NCI-H1694 (cell line): ENCODE measurements around the gene PLEKHM3.
"Not testable (repeated sequence)": the region's sequence is repeated elsewhere in the genome, so short reads cannot be mapped to it uniquely, and the experiment has no call there.

Experiments
- DNase-seq: peaks from one replicate; lab custom pipeline; 2025; lab: John Stamatoyannopoulos, UW

PLEKHM3 gene

DNA sequence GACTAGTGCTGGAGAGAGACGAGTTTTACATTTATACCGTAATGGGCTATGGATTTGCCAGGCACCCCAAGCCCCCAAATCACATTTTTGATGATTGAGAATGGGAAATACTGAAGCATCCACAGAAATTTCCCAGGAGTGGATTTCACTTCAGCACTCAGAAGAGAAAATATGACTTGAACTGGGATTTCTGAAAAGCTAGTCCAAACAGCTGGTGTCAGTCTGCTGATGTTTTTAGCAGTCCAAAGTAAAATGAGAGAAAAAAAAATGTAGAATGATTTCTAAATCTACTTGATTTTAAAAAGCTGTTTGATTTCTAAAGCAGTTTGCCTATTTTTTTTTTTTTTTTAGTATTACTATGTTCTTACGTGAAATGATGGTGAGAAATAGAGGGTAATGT lies 105.0 kb downstream of the PLEKHM3 start:
- DNase-seq: no peak

- no peak for DNase-seq
Measured at GRCh38 chr2:207919164-207919919, 106.0 kb downstream of the PLEKHM3 start.

DNA sequence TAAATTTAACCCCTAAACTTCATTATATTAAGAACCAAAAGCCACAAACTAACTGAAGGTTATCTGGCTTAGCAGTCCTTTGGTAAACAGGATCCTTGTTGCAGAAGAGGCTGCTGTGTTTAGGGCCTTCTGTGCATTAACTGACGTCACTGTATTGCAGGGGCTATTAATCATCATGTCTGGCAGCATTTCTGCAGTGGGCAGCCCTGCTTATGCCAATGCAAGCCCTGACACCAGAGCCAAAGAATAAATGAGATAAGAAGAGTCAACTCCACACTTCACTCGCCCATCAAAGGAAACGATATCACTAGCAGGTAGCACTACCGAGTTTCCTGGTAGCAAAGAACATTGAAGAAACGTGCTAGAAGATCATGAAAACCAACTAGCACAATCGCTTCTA lies 110.6 kb downstream of the PLEKHM3 start:
- no peak for DNase-seq

GRCh38 chr2:207913772-207914358 lies 111.5 kb downstream of the PLEKHM3 start:
- no peak for DNase-seq

- DNase-seq: no peak
Measured at GRCh38 chr2:207911856-207912255, 113.5 kb downstream of the PLEKHM3 start.

DNA sequence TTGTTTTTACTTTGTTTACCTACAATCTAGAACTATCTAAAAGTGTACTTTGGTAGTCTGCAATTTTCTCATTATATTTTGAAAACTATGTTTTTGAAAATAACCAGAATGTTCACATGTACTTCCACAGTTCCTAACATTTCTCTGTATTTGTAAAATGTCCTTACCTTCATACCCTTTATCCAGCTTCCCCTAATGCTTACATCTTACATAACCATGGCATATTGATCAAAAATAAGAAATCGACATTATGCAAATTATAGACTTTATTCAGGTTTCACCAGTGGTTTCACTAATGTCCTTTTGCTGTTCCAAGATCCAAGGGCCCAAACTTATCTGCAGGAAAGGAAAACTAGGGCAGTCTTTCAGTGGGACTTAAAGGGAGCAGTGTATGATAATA lies 114.1 kb downstream of the PLEKHM3 start:
- no peak for DNase-seq

DNA sequence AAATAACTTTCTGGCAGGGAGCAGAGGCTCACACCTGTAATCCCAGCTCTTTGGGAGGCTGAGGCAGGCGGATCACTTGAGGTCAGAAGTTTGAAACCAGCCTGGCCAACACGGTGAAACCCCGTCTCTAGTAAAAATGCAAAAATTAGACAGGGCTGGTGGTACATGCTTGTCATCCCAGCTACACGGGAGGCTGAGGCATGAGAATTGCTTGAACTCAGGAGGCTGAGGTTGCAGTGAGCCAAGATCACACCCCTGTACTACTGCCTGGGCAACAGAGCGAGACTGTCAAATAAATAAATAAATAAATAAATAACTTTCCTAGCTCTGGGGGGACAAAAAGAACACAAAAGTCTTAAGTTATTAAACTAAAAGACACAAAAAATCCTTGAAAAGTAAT lies 118.8 kb downstream of the PLEKHM3 start:
- DNase-seq: not testable (repeated sequence)

DNA sequence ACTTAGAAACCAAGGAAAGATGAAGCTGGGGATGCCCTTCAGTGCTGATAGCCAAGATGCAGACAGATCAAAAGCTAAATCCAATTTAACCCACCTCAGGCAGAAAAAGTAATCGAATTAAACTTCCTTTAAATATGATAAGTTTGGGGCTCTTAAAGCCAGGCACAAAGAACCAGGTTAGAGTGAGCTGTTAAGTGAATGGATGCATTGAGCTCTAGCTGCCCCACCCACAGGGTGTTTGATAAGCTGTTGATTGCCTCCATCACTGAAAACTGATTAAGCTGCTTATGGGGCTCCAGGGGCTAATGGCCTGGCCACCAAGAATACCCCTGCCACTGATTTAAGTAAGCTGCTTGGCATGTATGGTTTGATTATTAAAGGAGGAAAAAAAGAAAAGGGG lies 119.8 kb downstream of the PLEKHM3 start:
- DNase-seq: no peak

GRCh38 chr2:207903236-207903635 lies 122.1 kb downstream of the PLEKHM3 start:
- no peak for DNase-seq

GRCh38 chr2:207902821-207903220 lies 122.5 kb downstream of the PLEKHM3 start:
- no peak for DNase-seq

GRCh38 chr2:207901829-207902228 lies 123.5 kb downstream of the PLEKHM3 start:
- no peak for DNase-seq

DNA sequence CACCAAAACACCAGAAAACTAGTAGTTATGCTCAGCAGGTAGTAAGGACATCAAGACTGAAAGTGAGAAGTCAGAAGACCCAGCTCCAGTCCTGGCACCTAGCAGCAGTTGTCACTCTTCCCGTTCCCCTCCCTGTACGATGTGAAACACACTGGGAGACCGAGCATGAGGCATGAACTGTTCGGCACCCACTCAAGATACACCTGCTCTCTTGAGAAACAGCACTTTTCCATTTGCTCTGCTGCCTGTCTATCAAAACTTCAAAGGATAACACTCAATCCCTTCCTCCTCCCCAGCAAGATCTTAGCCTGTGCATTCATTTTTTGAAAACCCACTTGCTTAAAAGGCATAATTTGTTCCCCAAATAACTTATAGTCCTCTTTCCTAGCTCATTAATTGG lies 123.9 kb downstream of the PLEKHM3 start:
- no peak for DNase-seq

DNA sequence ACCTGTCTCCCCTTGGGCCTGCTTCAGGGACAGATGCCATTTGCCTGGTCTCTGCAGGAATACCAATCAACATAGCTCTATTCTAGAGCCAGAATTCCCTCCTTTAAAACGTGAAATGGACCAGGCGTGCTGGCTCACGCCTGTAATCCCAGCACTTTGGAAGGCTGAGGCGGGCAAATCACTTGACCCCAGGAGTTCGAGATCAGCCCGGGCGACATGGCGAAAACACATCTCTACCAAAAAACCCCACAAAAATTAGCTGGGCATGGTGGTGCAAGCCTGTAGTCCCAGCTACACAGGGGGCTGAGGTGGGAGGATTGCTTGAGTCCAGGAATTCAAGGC lies 127.0 kb downstream of the PLEKHM3 start:
- no peak for DNase-seq

- DNase-seq: no peak
Measured at GRCh38 chr2:207897541-207898353, 127.6 kb downstream of the PLEKHM3 start.

- no peak for DNase-seq
Measured at GRCh38 chr2:207896525-207897285, 128.6 kb downstream of the PLEKHM3 start.

GRCh38 chr2:207895274-207895860 lies 130.0 kb downstream of the PLEKHM3 start:
- DNase-seq: no peak

DNA sequence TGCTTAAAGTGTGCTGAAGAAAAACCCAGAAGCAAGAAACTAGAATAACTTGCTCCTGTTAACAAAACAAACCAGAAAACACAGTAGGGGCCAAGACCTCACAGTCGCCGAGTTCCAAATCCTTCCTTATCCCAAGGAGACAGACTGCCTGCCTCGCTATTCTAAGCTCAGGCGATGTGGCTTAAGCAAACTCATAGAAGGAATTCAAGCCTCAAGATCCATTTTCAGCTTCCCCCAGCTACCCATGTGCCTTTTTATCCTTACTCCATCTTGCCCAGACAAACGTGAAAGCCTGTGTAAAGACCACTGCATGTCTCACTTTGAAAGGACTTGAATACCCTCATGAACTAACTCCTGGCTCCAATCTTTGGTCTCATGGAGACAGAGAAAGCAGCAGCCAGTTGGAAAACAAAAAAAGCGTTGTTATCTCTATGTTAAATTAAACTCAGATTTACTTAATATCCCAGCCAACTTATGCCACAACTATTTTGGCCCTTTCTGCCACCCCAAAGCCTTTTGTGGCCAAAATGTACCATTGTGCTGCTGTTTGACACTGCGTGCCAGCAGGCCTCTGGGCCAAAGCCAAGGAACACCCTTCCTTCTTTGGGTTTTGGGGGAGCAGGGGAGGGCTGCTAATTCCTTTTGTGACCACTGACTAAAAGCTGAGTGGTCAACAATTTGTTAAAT lies 132.5 kb downstream of the PLEKHM3 start:
- DNase-seq: no peak

DNA sequence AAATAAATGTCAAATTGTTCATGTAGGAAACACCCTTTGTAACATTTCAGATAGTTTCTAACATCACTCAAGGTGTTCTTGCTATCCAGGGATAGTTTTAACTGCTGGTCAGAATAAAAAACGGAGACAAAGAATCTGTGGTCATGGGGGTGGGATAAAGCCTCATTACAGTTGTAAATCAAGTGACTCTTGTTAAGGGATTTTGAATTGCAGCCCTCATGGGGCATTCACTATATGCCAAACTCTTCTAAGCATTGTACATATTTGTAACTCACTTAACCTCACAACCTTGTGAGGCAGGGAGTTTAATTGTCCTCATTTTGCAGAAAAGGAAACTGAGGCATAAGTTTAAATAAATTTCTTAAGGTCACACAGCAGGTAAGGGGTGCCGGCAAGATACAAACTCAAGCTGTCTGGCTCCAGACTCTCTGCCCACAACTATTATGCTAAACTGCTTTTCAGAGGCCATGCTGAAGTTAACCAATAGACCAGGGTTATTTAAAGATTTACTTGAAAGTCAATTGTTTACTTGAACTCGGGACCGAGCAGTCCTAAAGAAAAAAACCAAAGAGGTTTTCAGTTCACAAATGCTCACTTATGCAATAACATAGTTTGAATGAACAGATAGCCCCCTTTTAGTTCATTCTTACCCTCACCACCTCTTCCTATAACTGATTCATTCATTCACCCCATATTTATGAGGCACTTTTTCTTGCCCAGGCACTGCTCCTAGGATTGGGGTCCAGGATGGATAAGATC lies 134.1 kb downstream of the PLEKHM3 start:
- no peak for DNase-seq

DNA sequence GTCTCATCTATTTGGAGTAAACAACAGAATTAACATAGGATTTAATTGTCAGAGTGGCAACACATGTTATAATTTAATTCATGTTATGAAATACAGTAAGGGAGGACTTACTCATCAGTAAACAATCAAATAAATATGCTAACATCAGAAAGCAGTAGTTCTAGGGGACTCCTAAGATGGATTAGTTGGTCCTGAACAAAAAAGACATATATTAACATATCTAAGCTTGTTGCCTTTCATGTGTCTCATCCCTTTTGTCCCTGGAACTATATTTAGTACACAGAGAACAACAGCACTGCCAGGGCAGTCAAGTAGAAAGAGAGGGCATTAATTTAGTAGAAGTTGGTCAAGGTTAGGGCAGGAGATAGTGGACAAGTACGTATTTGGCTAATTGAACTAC lies 137.8 kb downstream of the PLEKHM3 start:
- DNase-seq: no peak

GRCh38 chr2:207885010-207885409 lies 140.3 kb downstream of the PLEKHM3 start:
- DNase-seq: no peak

DNA sequence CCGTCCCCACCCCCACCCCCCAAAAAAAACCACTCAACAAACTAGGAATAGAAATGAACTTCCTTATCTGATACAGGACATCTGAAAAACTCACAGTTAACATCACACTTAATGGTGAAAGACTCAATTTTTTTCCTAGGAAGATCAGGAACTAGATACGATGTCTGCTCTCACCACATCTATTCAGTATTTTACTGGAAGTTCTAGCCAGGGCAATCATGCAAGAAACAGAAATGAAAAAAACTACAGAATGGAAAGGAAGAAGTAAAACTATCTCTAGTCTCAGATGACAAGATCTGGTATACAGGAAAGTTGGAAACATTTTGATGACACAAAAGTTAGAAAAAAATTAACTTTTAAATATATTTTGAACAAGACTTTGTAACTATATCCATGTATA lies 141.2 kb downstream of the PLEKHM3 start:
- no peak for DNase-seq
